GM23248 (cell line): ENCODE results near the gene POLRMT.

Source experiments
- EZH2 ChIP-seq: fragments of 200-600 bp; sonication (generic); IDR thresholded peaks from 2 replicates; pipeline ENCODE4 v1.6.1; 2018; ENCODE audit warnings: antibody characterized with exemption, mild to moderate bottlenecking; ENCODE audit not compliant: insufficient read depth, poor library complexity, severe bottlenecking
- EZH2phosphoT487 ChIP-seq: fragments of 200-600 bp; sonication (generic); IDR thresholded peaks from 2 replicates; pipeline ENCODE4 v1.6.1; 2018; ENCODE audit warnings: antibody characterized with exemption, moderate library complexity, mild to moderate bottlenecking, low read depth; ENCODE audit not compliant: insufficient read depth

- no peak for TF ChIP-seq EZH2
- no peak for TF ChIP-seq EZH2phosphoT487
These were observed 35.7 kb downstream of the POLRMT start for GRCh38 chr19:597406-598315.
